Neural progenitor cell (in vitro differentiated cells): ENCODE results near the gene DIS3L2.

Experiments
- EZH2 ChIP-seq: fragments of 200-600 bp; sonication (generic); IDR thresholded peaks from 2 replicates; pipeline ENCODE4 v1.6.1; 2017; ENCODE audit warnings: antibody characterized with exemption, mild to moderate bottlenecking, moderate library complexity
- EZH2phosphoT487 ChIP-seq: fragments of 200-600 bp; sonication (generic); IDR thresholded peaks from 2 replicates; pipeline ENCODE4 v1.6.1; 2017; ENCODE audit warnings: antibody characterized with exemption
- TF ChIP-seq, protein P1 (sequence below): fragments of 200-600 bp; sonication (generic); IDR thresholded peaks from 2 replicates; pipeline ENCODE4 v1.5.1; 2017; ENCODE audit warnings: antibody characterized with exemption, mild to moderate bottlenecking

DNA sequence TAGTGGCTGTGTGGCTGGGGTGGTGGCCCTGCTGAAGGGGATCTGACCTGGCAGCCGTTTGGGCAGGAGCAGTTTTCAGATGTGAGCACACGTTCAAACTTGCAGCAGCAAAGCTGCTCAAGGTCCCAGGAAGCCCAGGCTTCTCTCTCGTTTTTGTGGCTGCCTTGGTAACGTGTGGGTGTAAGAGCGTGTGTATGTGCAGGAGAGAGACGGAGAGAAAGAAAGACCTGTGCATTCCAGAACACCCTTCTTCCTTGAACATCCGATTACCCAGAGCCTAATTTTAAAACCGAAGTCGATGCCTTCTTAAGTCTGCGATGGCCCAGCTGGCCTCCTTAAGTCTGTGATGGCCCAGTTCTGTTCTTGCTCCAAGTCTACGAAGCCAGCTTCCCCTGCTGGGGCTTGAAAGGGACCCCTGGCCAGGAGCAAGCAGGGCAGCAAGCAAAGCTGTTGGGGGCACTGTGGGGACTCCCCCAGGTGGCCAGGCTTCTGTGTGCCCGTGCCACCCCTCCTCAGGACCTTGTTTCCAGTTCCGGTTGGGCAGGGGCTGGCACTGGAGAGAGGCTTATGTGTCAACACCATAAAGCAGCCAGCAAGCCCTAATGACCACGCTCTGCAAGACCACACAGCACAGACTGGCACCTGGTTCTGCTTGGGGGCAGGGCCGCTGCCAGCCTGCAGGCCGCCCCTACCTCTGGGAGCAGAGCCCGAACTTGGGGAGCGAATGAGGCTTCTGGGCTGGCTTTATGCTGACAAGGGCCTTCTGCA lies 361.2 kb downstream of the DIS3L2 start:
- TF ChIP-seq EZH2 (no peak), EZH2phosphoT487 (no peak)
- TF ChIP-seq, protein P1, sequence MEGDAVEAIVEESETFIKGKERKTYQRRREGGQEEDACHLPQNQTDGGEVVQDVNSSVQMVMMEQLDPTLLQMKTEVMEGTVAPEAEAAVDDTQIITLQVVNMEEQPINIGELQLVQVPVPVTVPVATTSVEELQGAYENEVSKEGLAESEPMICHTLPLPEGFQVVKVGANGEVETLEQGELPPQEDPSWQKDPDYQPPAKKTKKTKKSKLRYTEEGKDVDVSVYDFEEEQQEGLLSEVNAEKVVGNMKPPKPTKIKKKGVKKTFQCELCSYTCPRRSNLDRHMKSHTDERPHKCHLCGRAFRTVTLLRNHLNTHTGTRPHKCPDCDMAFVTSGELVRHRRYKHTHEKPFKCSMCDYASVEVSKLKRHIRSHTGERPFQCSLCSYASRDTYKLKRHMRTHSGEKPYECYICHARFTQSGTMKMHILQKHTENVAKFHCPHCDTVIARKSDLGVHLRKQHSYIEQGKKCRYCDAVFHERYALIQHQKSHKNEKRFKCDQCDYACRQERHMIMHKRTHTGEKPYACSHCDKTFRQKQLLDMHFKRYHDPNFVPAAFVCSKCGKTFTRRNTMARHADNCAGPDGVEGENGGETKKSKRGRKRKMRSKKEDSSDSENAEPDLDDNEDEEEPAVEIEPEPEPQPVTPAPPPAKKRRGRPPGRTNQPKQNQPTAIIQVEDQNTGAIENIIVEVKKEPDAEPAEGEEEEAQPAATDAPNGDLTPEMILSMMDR, result no peak
